Brain pericyte (primary cell): ENCODE results near the gene ARSA.
"Not testable (repeated sequence)": the region's sequence is repeated elsewhere in the genome, so short reads cannot be mapped to it uniquely, and the experiment has no call there.

Experiments used
- DNase-seq: peaks from one replicate; pipeline ENCODE4 v3.0.0-alpha.2; 2012; ENCODE audit warnings: low read depth, low spot score

ARSA gene

GRCh38 chr22:50621948-50622722 lies 5.8 kb downstream of the ARSA start:
- no peak for DNase-seq

- DNase-seq = no peak
Observed at GRCh38 chr22:50621356-50621880, 6.5 kb downstream of the ARSA start.

GRCh38 chr22:50620593-50621355 lies 7.2 kb downstream of the ARSA start:
- DNase-seq = no peak

GRCh38 chr22:50614296-50614695 lies 13.7 kb downstream of the ARSA start:
- DNase-seq = not testable (repeated sequence)

- DNase-seq = no peak
Observed at GRCh38 chr22:50613291-50613981, 14.5 kb downstream of the ARSA start.

GRCh38 chr22:50612528-50613221 lies 15.3 kb downstream of the ARSA start:
- no peak for DNase-seq

- no peak for DNase-seq
Observed at GRCh38 chr22:50612168-50612527, 15.8 kb downstream of the ARSA start.

GRCh38 chr22:50611341-50612060 lies 16.5 kb downstream of the ARSA start:
- DNase-seq = no peak

GRCh38 chr22:50610581-50610980 lies 17.4 kb downstream of the ARSA start:
- DNase-seq = no peak

GRCh38 chr22:50610041-50610451 lies 17.9 kb downstream of the ARSA start:
- no peak for DNase-seq

- DNase-seq = no peak
Observed at GRCh38 chr22:50609599-50609998, 18.4 kb downstream of the ARSA start.

- DNase-seq = no peak
Observed at GRCh38 chr22:50608996-50609395, 19.0 kb downstream of the ARSA start.

GRCh38 chr22:50608058-50608840 lies 19.7 kb downstream of the ARSA start:
- not testable (repeated sequence) for DNase-seq

GRCh38 chr22:50607659-50608020 lies 20.3 kb downstream of the ARSA start:
- no peak for DNase-seq

- no peak for DNase-seq
Observed at GRCh38 chr22:50606946-50607658, 20.9 kb downstream of the ARSA start.

- no peak for DNase-seq
Observed at GRCh38 chr22:50606165-50606945, 21.6 kb downstream of the ARSA start.

GRCh38 chr22:50605613-50606074 lies 22.3 kb downstream of the ARSA start:
- no peak for DNase-seq

GRCh38 chr22:50605002-50605612 lies 22.8 kb downstream of the ARSA start:
- no peak for DNase-seq
